Right lobe of liver (tissue), 6 donors: ENCODE data around the gene MCM3AP. TPM values are rescaled to one million over a fixed set of nuclear protein-coding genes. Genes with fewer than 3 reads are reported as not detected.

Source experiments
- ATAC-seq, 4 donors: fragments of 200-7000 bp; cut with Tn5 transposase; one replicate each; pipeline ENCODE4 v1.9.1; 2020; ENCODE audit warnings: mild to moderate bottlenecking in 4 of 4, moderate library complexity in 4 of 4
- DNase-seq, 3 donors: peaks; one replicate each; pipeline ENCODE4 v3.0.0-alpha.2; 2020
- H3K27ac ChIP-seq, 3 donors: fragments of 200-600 bp; one replicate each; pipeline ENCODE4 v1.8.0; 2022
- H3K27me3 ChIP-seq, 2 donors: fragments of 200-600 bp; one replicate each; pipeline ENCODE4 v1.8.0; 2022
- H3K36me3 ChIP-seq, 4 donors: fragments of 200-600 bp; sonication (generic) in 1 of 4; one replicate each; pipeline versions ENCODE4 v1.5.1 to v1.8.0; 2017 to 2022; ENCODE audit warnings: control low read depth in 1 of 4
- H3K4me1 ChIP-seq, 4 donors: fragments of 200-600 bp; sonication (generic) in 1 of 4; one replicate each; pipeline versions ENCODE4 v1.5.1 to v1.8.0; 2017 to 2022; ENCODE audit warnings: control low read depth in 1 of 4
- H3K4me3 ChIP-seq, 3 donors: fragments of 200-600 bp; one replicate each; pipeline ENCODE4 v1.8.0; 2022
- H3K9me3 ChIP-seq, 4 donors: fragments of 200-600 bp; sonication (generic) in 1 of 4; one replicate each; pipeline versions ENCODE4 v1.5.1 to v1.8.0; 2017 to 2022; ENCODE audit warnings: control low read depth in 1 of 4
- CTCF ChIP-seq, 4 donors: fragments of 200-600 bp in 3 of 4; fragments of 450-650 bp in 1 of 4; IDR thresholded peaks; one replicate each; pipeline versions ENCODE4 v1.5.1 to v1.8.0; 2016 to 2022; ENCODE audit warnings: antibody characterized with exemption in 4 of 4, mild to moderate bottlenecking in 2 of 4
- POLR2A ChIP-seq: fragments of 450-650 bp; IDR thresholded peaks from one replicate; pipeline ENCODE4 v1.6.1; 2017; ENCODE audit warnings: antibody characterized with exemption, mild to moderate bottlenecking
- WGBS: methylation state at CpG from one replicate; pipeline ENCODE4 v1.1.6; 2018; ENCODE audit warnings: low coverage, low lambda C conversion rate; ENCODE audit not compliant: insufficient coverage; ENCODE audit errors: missing lambda C conversion rate; 5-methylcytosine and 5-hydroxymethylcytosine counted together
- intact Hi-C, 2 donors: fragments of 100-400 bp; cut with DNase I; formaldehyde crosslinking; loops; one replicate each; pipeline versions ENCODE4 v1.11.2 to v1.14.1; 2022
- total RNA-seq, 6 experiments: library from RNA; depleted of rRNA in 2 of 6; stranded (reverse); fragments of >200 nt in 2 of 6; fragmentation: NEBNext Ultra II Directional in 3 of 6; extraction: Animal tissue kit (Norgen Biotek cat#: 25700) in 3 of 6; gene quantifications; one replicate each; pipeline versions ENCODE4 v1.1.0 to v1.2.4, GENCODE V29; 2016 to 2023
- donor health status: DM: no; HTN: yes; CAD: no.
- donor health status: DM: no; HTN: no; CAD: no.
- donor health status: DM: no; HTN: no; CAD: no.
- donor health status: DM: no; HTN: yes; CAD: no.
- donor health status: DM: no; HTN: yes; CAD: no.

The MCM3AP gene
- total RNA-seq, 6 experiments from 2014 or later, result 34.4 to 44.6 (median 40.7) TPM

DNA sequence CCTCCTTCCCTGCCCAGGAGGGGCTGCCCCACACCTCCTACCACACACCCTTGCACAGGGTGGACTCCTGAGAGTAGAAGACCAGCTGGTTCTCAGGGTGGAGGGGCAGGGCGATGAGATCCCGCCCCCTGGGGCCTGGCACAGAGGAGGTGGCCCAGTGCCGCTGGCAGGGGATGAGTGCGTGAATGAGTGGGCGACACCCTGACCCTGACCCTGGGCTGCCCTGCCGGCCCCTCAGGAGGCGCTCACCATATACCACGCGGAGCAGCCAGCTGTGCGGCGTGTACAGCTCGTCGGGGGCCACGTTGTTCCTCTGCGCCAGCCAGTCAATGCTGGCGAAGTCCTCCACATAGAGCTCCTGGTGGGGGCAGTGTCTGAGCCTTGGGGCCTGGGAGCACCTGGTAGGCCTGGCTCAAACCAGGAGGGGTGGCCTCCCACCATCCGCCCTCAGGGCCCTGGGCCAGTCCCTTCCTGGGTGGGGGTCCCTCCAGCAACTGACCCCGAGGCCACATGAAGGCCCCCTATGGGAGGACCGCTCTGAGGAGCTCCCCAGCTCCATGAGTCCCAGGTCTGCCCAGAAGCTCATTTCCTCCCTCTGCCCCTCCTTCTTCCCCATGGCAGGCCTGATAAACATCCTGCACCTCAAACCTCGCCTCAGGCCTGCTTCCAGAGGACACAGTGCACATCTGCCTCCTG is 69.8 kb downstream of the MCM3AP start:
- DNase-seq (peak in 1 of 3 donors; percentile 42), ATAC-seq (no peak)
- Histone ChIP-seq H3K27me3 (no peaks in the 10 kb centered on the region), H3K36me3 (peaks cover 0 to 73% (median 16%) of the 10 kb centered on the region in 4 donors), H3K4me1 (no peaks in the 10 kb centered on the region), H3K27ac (no peak overlapping the region), H3K4me3 (no peak overlapping the region), H3K9me3 (no peaks in the 10 kb centered on the region)
- TF ChIP-seq POLR2A (no peak), CTCF (IDR thresholded peaks at IDR 0.05) (no peak)
- no CpG with 5 or more reads among the region's 20 CpGs for WGBS
- intact Hi-C loops, result no loop called here

GRCh38 chr21:46214478-46215340 is 70.7 kb downstream of the MCM3AP start:
- Histone ChIP-seq H3K9me3 (no peaks in the 10 kb centered on the region), H3K4me1 (no peaks in the 10 kb centered on the region), H3K27me3 (no peaks in the 10 kb centered on the region), H3K36me3 (peaks cover 0 to 74% (median 12%) of the 10 kb centered on the region in 4 donors), H3K4me3 (no peak overlapping the region), H3K27ac (no peak overlapping the region)
- DNase-seq (peak in 1 of 3 donors; percentile 32), ATAC-seq (no peak)
- WGBS, result 86% methylated on average over 2 of the region's 27 CpGs
- TF ChIP-seq CTCF (IDR thresholded peaks at IDR 0.05) (no peak), POLR2A (no peak)
- intact Hi-C loops, result no loop called here

- intact Hi-C loops, result no loop called here
- peaks cover 0 to 72% (median 12%) of the 10 kb centered on the region in 4 donors for H3K36me3 ChIP-seq
- peak in 1 of 3 donors; percentile 32 for DNase-seq
These were observed 71.7 kb downstream of the MCM3AP start for GRCh38 chr21:46213620-46214286.

More at GRCh38 chr21:46213620-46214286, 71.7 kb downstream of the MCM3AP start:
- 100% methylated on average over 4 of the region's 15 CpGs for WGBS
- no peak for ATAC-seq
- H3K27ac ChIP-seq, result no peak overlapping the region
- H3K27me3 ChIP-seq, result no peaks in the 10 kb centered on the region
- H3K4me3 ChIP-seq, result no peak overlapping the region
- no peaks in the 10 kb centered on the region for H3K4me1 ChIP-seq
- H3K9me3 ChIP-seq, result no peaks in the 10 kb centered on the region
- no peak for TF ChIP-seq POLR2A
- TF ChIP-seq CTCF (IDR thresholded peaks at IDR 0.05), result no peak
